Measurements from ENCODE around the gene SERPINB11.
"Not testable (repeated sequence)": the region's sequence is repeated elsewhere in the genome, so short reads cannot be mapped to it uniquely, and the experiment has no call there.

The SERPINB11 gene

GRCh38 chr18:63730773-63731172 is 28.0 kb downstream of the SERPINB11 start:
- no peak for DNase-seq

GRCh38 chr18:63731215-63731614 is 28.5 kb downstream of the SERPINB11 start:
- DNase-seq, result no peak

GRCh38 chr18:63736876-63737275 is 34.1 kb downstream of the SERPINB11 start:
- no peak for DNase-seq

- no peak for DNase-seq
These were observed 39.0 kb downstream of the SERPINB11 start for GRCh38 chr18:63741769-63742168.

- DNase-seq, result no peak
These were observed 44.2 kb downstream of the SERPINB11 start for GRCh38 chr18:63747006-63747405.

- no peak for DNase-seq
These were observed 46.7 kb downstream of the SERPINB11 start for GRCh38 chr18:63749489-63749888.

GRCh38 chr18:63752636-63753035 is 49.9 kb downstream of the SERPINB11 start:
- no peak for DNase-seq

- no peak for DNase-seq
These were observed 50.9 kb downstream of the SERPINB11 start for GRCh38 chr18:63753676-63754075.

- DNase-seq, result no peak
These were observed 54.8 kb downstream of the SERPINB11 start for GRCh38 chr18:63757541-63757940.

- no peak for DNase-seq
These were observed 56.0 kb downstream of the SERPINB11 start for GRCh38 chr18:63758615-63759240.

- not testable (repeated sequence) for DNase-seq
These were observed 57.0 kb downstream of the SERPINB11 start for GRCh38 chr18:63759786-63760185.

- DNase-seq, result no peak
These were observed 59.8 kb downstream of the SERPINB11 start for GRCh38 chr18:63762518-63762917.

- no peak for DNase-seq
These were observed 61.3 kb downstream of the SERPINB11 start for GRCh38 chr18:63763831-63764600.

GRCh38 chr18:63765837-63766236 is 63.1 kb downstream of the SERPINB11 start:
- no peak for DNase-seq

All from activated effector memory CD4-positive, alpha-beta T cell treated with Interleukin-2 at 50 U/mL for 16 hours (primary cell).